Karpas-422 (cell line): ENCODE data around the gene SIAE. TPM values are rescaled to one million over a fixed set of nuclear protein-coding genes. Genes with fewer than 3 reads are reported as not detected.

ENCODE experiments used
- DNase-seq: peaks from one replicate; pipeline ENCODE4 v3.0.0-alpha.2; 2015
- H2AFZ ChIP-seq: fragments of 200-600 bp; sonication (generic); 2 replicates; pipeline ENCODE4 v1.6.1; 2014; ENCODE audit warnings: antibody characterized with exemption, low read length, mixed read lengths
- H3K27ac ChIP-seq: fragments of 200-600 bp; sonication (generic); 2 replicates; pipeline ENCODE4 v1.5.1; 2014; ENCODE audit warnings: mild to moderate bottlenecking, low read length, moderate library complexity
- H3K27me3 ChIP-seq: fragments of 200-600 bp; sonication (generic); 2 replicates; pipeline ENCODE4 v1.6.1; 2014; ENCODE audit warnings: low read length, mixed read lengths
- H3K36me3 ChIP-seq: fragments of 200-600 bp; sonication (generic); 2 replicates; pipeline ENCODE4 v1.6.1; 2014; ENCODE audit warnings: low read length, mixed read lengths; ENCODE audit not compliant: insufficient read depth
- H3K4me1 ChIP-seq: fragments of 200-600 bp; sonication (generic); 2 replicates; pipeline ENCODE4 v1.6.1; 2014; ENCODE audit warnings: mild to moderate bottlenecking, low read length, mixed read lengths
- H3K4me2 ChIP-seq: fragments of 200-600 bp; sonication (generic); 2 replicates; pipeline ENCODE4 v1.6.1; 2014; ENCODE audit warnings: low read length, low read depth, mild to moderate bottlenecking; ENCODE audit not compliant: poor library complexity, severe bottlenecking
- H3K4me3 ChIP-seq: fragments of 200-600 bp; sonication (generic); 2 replicates; pipeline ENCODE4 v1.5.1; 2014; ENCODE audit warnings: mild to moderate bottlenecking, antibody characterized with exemption, low read length, mixed read lengths
- H3K79me2 ChIP-seq: fragments of 200-600 bp; sonication (generic); 2 replicates; pipeline ENCODE4 v1.6.1; 2014; ENCODE audit warnings: mild to moderate bottlenecking, low read length, mixed read lengths
- H3K9ac ChIP-seq: fragments of 200-600 bp; sonication (generic); 2 replicates; pipeline ENCODE4 v1.6.0; 2014; ENCODE audit warnings: low read length
- H3K9me2 ChIP-seq: fragments of 200-600 bp; sonication (generic), shearing (Covaris generic); replicated peaks from 2 replicates; pipeline ENCODE4 v1.6.0; 2014; ENCODE audit warnings: mild to moderate bottlenecking, low read length, moderate library complexity; ENCODE audit not compliant: insufficient read depth
- H3K9me3 ChIP-seq: fragments of 300-700, 200-600 bp; sonication (generic); 2 replicates; pipeline ENCODE4 v1.6.1; 2014; ENCODE audit warnings: low read length, mixed read lengths
- H4K20me1 ChIP-seq: fragments of 200-600 bp; sonication (generic); 2 replicates; pipeline ENCODE4 v1.6.1; 2014; ENCODE audit warnings: mild to moderate bottlenecking, antibody characterized with exemption, low read length, low read depth; ENCODE audit not compliant: insufficient read depth
- total RNA-seq: library from RNA; depleted of rRNA; stranded (reverse); fragments of >200 nt; shearing (Covaris generic); gene quantifications from 2 replicates; pipeline ENCODE4 v1.2.3, GENCODE V29; 2014; ENCODE audit warnings: low replicate concordance; rRNA removed

SIAE gene, protein sequence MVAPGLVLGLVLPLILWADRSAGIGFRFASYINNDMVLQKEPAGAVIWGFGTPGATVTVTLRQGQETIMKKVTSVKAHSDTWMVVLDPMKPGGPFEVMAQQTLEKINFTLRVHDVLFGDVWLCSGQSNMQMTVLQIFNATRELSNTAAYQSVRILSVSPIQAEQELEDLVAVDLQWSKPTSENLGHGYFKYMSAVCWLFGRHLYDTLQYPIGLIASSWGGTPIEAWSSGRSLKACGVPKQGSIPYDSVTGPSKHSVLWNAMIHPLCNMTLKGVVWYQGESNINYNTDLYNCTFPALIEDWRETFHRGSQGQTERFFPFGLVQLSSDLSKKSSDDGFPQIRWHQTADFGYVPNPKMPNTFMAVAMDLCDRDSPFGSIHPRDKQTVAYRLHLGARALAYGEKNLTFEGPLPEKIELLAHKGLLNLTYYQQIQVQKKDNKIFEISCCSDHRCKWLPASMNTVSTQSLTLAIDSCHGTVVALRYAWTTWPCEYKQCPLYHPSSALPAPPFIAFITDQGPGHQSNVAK
- 0.47 and 0.89 TPM in 2 replicates for total RNA-seq

- Histone ChIP-seq H4K20me1 (no peaks in the 10 kb centered on the region), H3K27me3 (no peaks in the 10 kb centered on the region), H3K79me2 (no peaks in the 10 kb centered on the region), H3K9me3 (no peaks in the 10 kb centered on the region), H3K9me2 (no peaks in the 10 kb centered on the region), H3K9ac (peak within 1 kb of the TSS; percentile 62), H3K4me2 (peak within 1 kb of the TSS; percentile 72), H3K4me1 (peaks cover 11% of the 10 kb centered on the region), H2AFZ (no peak within 1 kb of the TSS), H3K36me3 (no peaks in the 10 kb centered on the region), H3K4me3 (peak within 1 kb of the TSS; percentile 65), H3K27ac (no peak within 1 kb of the TSS)
- peak; percentile 87 for DNase-seq
Observed at GRCh38 chr11:124673333-124674167, at the start of gene SIAE, which contains the start of gene SPA17. SIAE (minus strand) TSS chr11:124673739; CDS start chr11:124673708, 31 bp downstream. SPA17 (plus strand) TSS chr11:124673904; CDS start chr11:124675265, 1,361 bp downstream.

DNA sequence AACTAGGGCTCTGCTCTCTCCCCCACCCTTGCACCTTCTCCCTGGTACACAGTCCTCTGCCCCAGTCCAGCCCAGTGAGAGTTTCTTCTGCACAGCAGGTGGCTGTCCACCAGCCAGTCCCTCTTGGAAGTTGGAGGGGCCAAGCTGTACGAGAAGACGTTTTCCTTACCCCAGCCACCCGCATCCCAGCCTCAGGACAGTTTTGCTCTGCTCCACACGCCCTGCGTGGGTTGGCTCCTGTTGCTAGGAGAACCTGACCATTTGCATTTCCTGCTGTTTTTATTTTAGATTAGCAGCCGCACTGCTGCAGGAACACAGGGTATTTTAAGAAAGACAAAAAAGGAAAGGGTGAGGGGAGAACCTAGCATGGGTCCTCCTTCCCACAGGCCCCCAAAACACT, 48.6 kb upstream of the SIAE start:
- H3K36me3 ChIP-seq, result no peaks in the 10 kb centered on the region
- H3K9ac ChIP-seq, result no peak overlapping the region
- no peaks in the 10 kb centered on the region for H4K20me1 ChIP-seq
- H3K9me3 ChIP-seq, result no peaks in the 10 kb centered on the region
- no peaks in the 10 kb centered on the region for H3K79me2 ChIP-seq
- H3K27ac ChIP-seq, result no peak overlapping the region
- peaks cover 46% of the 10 kb centered on the region for H3K4me1 ChIP-seq
- H3K9me2 ChIP-seq, result no peaks in the 10 kb centered on the region
- no peak overlapping the region for H2AFZ ChIP-seq
- H3K4me3 ChIP-seq, result no peak overlapping the region
- DNase-seq, result no peak
- no peak overlapping the region for H3K4me2 ChIP-seq
- H3K27me3 ChIP-seq, result no peaks in the 10 kb centered on the region

- Histone ChIP-seq H3K36me3 (no peaks in the 10 kb centered on the region), H3K4me2 (no peak overlapping the region), H3K9ac (no peak overlapping the region), H3K4me3 (no peak overlapping the region), H3K9me3 (no peaks in the 10 kb centered on the region), H3K27me3 (no peaks in the 10 kb centered on the region), H3K9me2 (no peaks in the 10 kb centered on the region), H3K79me2 (no peaks in the 10 kb centered on the region), H3K27ac (no peak overlapping the region), H4K20me1 (no peaks in the 10 kb centered on the region), H3K4me1 (peaks cover 20% of the 10 kb centered on the region), H2AFZ (no peak overlapping the region)
- DNase-seq, result no peak
Observed at GRCh38 chr11:124719534-124719933, 46.0 kb upstream of the SIAE start.

DNA sequence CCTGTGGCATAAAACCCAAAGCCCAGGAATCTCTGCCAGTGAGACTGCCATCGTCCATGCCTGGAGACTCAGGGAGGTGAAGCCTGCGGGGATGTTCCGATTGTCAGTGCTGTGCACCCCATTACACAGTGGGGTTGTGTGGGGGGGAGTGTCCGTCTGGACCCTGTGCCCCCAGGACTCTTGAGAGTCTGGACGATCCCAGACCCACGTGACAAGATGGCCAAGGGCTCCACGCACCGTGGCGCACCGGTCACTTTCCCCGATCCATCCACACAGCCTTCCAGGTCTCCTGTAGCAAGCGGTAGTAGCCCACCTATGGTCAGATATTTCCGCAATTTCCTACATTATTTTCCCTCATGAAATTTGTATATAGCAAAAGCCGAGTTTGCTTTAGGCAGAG, 45.3 kb upstream of the SIAE start:
- no peak overlapping the region for H2AFZ ChIP-seq
- H3K27me3 ChIP-seq, result no peaks in the 10 kb centered on the region
- no peak overlapping the region for H3K4me2 ChIP-seq
- peaks cover 13% of the 10 kb centered on the region for H3K4me1 ChIP-seq
- no peaks in the 10 kb centered on the region for H3K9me3 ChIP-seq
- no peaks in the 10 kb centered on the region for H3K79me2 ChIP-seq
- no peaks in the 10 kb centered on the region for H3K36me3 ChIP-seq
- no peak overlapping the region for H3K4me3 ChIP-seq
- H3K27ac ChIP-seq, result no peak overlapping the region
- H3K9me2 ChIP-seq, result no peaks in the 10 kb centered on the region
- H3K9ac ChIP-seq, result no peak overlapping the region
- DNase-seq, result no peak
- H4K20me1 ChIP-seq, result no peaks in the 10 kb centered on the region

GRCh38 chr11:124717786-124718651, 44.5 kb upstream of the SIAE start:
- Histone ChIP-seq H3K36me3 (no peaks in the 10 kb centered on the region), H3K79me2 (no peaks in the 10 kb centered on the region), H3K9me2 (no peaks in the 10 kb centered on the region), H3K4me2 (peak overlapping the region; percentile 32), H3K9ac (peak overlapping the region; percentile 33), H3K27ac (no peak overlapping the region), H3K9me3 (no peaks in the 10 kb centered on the region), H4K20me1 (no peaks in the 10 kb centered on the region), H2AFZ (no peak overlapping the region), H3K4me3 (no peak overlapping the region; the same call in 1 of the 2 replicates), H3K27me3 (no peaks in the 10 kb centered on the region), H3K4me1 (peaks cover 12% of the 10 kb centered on the region; the same call in 1 of the 2 replicates)
- no peak for DNase-seq

- Histone ChIP-seq H3K9me3 (no peaks in the 10 kb centered on the region), H3K27ac (no peak overlapping the region), H2AFZ (no peak overlapping the region), H4K20me1 (no peaks in the 10 kb centered on the region), H3K9me2 (no peaks in the 10 kb centered on the region), H3K9ac (no peak overlapping the region), H3K4me1 (peaks cover 12% of the 10 kb centered on the region; the same call in 1 of the 2 replicates), H3K4me3 (no peak overlapping the region), H3K27me3 (no peaks in the 10 kb centered on the region), H3K79me2 (no peaks in the 10 kb centered on the region), H3K4me2 (no peak overlapping the region), H3K36me3 (no peaks in the 10 kb centered on the region)
- no peak for DNase-seq
Observed at GRCh38 chr11:124717421-124717785, 43.9 kb upstream of the SIAE start.

DNA sequence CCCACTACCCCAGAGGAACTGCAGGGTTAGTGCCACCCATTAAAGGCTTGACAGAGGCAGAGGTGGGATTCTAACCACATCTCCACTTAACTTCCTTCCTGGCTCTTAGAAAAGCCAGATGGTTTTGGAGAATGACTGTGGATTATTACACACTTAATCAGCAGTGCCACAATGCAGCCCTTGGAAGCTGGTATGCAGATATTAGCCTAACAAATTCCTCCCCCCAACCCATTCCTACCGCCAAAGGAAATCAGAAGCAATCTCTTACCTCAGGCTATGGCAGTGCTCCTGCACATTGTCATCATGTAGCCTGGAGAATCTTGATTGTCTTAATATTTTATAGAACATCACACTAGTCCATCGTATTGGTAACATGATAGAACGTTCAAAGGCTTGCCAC, 43.1 kb upstream of the SIAE start:
- Histone ChIP-seq H3K9me3 (no peaks in the 10 kb centered on the region), H3K4me2 (no peak overlapping the region), H3K4me3 (no peak overlapping the region), H3K9ac (no peak overlapping the region), H2AFZ (no peak overlapping the region), H3K27me3 (no peaks in the 10 kb centered on the region), H3K4me1 (peaks cover 6% of the 10 kb centered on the region; the same call in 1 of the 2 replicates), H3K36me3 (no peaks in the 10 kb centered on the region), H4K20me1 (no peaks in the 10 kb centered on the region), H3K27ac (no peak overlapping the region), H3K79me2 (no peaks in the 10 kb centered on the region), H3K9me2 (no peaks in the 10 kb centered on the region)
- DNase-seq, result no peak
